ENCODE data around the gene COPZ1.

- TF ChIP-seq, protein P1, sequence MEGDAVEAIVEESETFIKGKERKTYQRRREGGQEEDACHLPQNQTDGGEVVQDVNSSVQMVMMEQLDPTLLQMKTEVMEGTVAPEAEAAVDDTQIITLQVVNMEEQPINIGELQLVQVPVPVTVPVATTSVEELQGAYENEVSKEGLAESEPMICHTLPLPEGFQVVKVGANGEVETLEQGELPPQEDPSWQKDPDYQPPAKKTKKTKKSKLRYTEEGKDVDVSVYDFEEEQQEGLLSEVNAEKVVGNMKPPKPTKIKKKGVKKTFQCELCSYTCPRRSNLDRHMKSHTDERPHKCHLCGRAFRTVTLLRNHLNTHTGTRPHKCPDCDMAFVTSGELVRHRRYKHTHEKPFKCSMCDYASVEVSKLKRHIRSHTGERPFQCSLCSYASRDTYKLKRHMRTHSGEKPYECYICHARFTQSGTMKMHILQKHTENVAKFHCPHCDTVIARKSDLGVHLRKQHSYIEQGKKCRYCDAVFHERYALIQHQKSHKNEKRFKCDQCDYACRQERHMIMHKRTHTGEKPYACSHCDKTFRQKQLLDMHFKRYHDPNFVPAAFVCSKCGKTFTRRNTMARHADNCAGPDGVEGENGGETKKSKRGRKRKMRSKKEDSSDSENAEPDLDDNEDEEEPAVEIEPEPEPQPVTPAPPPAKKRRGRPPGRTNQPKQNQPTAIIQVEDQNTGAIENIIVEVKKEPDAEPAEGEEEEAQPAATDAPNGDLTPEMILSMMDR (IDR thresholded peaks at IDR 0.05; ENCODE audit: low read depth, low read length) = no peak
- TF ChIP-seq EZH2phosphoT487 (IDR thresholded peaks at IDR 0.05; ENCODE audit: low read depth) = no peak
These were observed 53.0 kb downstream of the COPZ1 start for GRCh38 chr12:54377797-54378515.

Data from OCI-LY3 (cell line).